NCI-H2029 (cell line): ENCODE measurements around the gene CCT7.

Source experiments
- DNase-seq: peaks from one replicate; lab custom pipeline; 2025; lab: John Stamatoyannopoulos, UW

CCT7 gene

GRCh38 chr2:73293534-73294171, 59.5 kb downstream of the CCT7 start, which contains the start of gene EGR4:
Gene EGR4, minus strand, starts transcription at chr2:73293548. Its CDS starts 231 bp downstream, at chr2:73293317.
- peak; percentile 78 for DNase-seq

DNA sequence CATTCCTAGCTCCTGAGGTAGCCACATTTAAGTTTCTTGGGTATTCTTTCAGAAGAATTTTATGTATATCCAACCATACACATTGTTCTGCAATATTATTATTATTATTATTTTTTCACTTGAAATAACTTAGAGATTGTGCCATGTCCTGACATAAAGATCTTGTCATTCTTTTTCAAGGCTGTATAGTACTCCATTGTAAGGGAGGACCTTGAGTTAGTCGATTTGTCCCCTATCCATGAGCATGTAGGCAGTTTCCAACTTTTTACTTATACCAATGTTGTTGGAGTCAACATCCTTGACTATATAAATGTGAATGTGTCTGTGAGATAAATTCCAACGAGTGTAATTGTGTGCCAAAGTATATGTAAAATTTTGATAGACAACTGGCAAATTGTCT, 60.1 kb downstream of the CCT7 start:
- no peak for DNase-seq

GRCh38 chr2:73295751-73296400, 61.8 kb downstream of the CCT7 start:
- DNase-seq: no peak

DNA sequence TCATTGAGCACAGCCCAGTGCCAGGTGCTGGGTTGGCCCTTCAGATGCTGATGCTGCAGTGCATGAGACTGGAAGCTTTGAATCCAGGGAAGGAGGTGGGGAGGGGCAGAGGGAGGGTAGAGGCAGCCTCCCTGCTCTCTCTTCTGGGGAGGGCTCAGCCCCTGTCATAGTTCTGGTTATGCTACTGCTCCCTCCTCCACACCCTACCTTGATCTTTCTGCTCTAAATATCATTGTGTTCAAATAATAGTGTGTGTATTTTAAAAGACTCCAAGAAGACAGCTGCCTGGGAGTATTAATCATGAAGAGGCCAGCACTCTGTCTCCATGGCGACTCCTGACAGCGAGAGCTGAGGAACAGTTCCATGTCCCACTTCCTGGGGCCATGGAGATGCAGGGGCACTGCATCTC, 63.0 kb downstream of the CCT7 start:
- no peak for DNase-seq

DNA sequence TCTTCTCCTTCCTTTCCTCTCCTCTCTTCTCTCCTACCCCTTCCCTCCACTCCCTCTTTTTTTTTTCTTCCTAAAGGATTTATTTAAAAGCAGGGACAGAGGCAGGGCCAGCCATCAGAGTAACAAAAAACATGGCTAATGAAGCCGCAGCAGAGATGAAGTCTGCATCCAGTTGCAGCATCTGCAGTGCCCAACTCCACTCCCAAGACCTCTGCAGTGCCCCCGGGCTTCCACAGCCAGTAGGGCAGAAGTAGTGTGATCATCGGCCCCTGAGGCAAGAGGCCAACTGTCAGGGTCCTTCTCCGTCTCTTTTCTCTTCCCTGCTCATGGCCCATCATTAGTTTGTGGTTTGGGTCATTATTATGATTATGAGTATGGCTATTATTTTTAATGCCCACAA, 63.5 kb downstream of the CCT7 start:
- DNase-seq: no peak

GRCh38 chr2:73300926-73301325, 66.8 kb downstream of the CCT7 start:
- DNase-seq: no peak

DNA sequence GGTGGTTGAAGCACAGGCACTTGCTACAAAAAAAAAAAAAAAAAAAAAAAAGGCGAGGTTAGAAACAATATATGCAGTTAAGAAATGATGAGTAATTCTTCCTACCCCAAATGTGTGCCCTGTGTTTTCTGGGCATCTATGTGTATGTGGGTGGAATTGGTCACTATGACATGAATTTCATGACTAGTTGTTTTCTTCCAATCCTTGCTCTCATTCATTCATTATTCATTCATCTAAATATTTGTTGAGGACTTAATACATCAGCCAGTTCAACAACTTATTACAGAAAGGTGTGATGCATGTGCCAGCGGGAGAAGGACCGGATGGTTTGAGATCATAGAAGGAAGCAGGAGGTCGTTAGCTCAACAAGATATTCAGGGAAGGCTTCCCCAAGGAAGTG, 67.5 kb downstream of the CCT7 start:
- DNase-seq: no peak
